ENCODE results near the gene CST8.

The CST8 gene

GRCh38 chr20:23507346-23507745 is 16.4 kb downstream of the CST8 start:
- H3K4me3 ChIP-seq (ENCODE audit: low read length), result no peak overlapping the region
- no peak overlapping the region for H3K9ac ChIP-seq (ENCODE audit: low read length)

GRCh38 chr20:23508449-23509229 is 17.7 kb downstream of the CST8 start:
- H3K9ac ChIP-seq (ENCODE audit: low read length), result no peak overlapping the region
- peaks cover 17% of the 10 kb centered on the region for H3K4me1 ChIP-seq (ENCODE audit: control insufficient read depth, low read depth, low read length)
- no peaks in the 10 kb centered on the region for H3K9me3 ChIP-seq (ENCODE audit: control insufficient read depth, low read depth, low read length)
- H3K27me3 ChIP-seq (ENCODE audit: control insufficient read depth, insufficient read depth, low read length), result no peaks in the 10 kb centered on the region
- no peak overlapping the region for H3K4me3 ChIP-seq (ENCODE audit: low read length)
- no peaks in the 10 kb centered on the region for H3K36me3 ChIP-seq (ENCODE audit: control insufficient read depth, low read depth, low read length)
- H3K27ac ChIP-seq (ENCODE audit: low read length), result no peak overlapping the region

More at GRCh38 chr20:23507346-23507745, 16.4 kb downstream of the CST8 start:
- H3K4me1 ChIP-seq (ENCODE audit: control insufficient read depth, low read depth, low read length), result peaks cover 17% of the 10 kb centered on the region
- no peaks in the 10 kb centered on the region for H3K9me3 ChIP-seq (ENCODE audit: control insufficient read depth, low read depth, low read length)
- H3K27ac ChIP-seq (ENCODE audit: low read length), result no peak overlapping the region
- H3K27me3 ChIP-seq (ENCODE audit: control insufficient read depth, insufficient read depth, low read length), result no peaks in the 10 kb centered on the region
- H3K36me3 ChIP-seq (ENCODE audit: control insufficient read depth, low read depth, low read length), result no peaks in the 10 kb centered on the region

GRCh38 chr20:23509247-23509913 is 18.5 kb downstream of the CST8 start:
- Histone ChIP-seq H3K4me1 (ENCODE audit: control insufficient read depth, low read depth, low read length) (peaks cover 17% of the 10 kb centered on the region), H3K4me3 (ENCODE audit: low read length) (no peak overlapping the region), H3K27me3 (ENCODE audit: control insufficient read depth, insufficient read depth, low read length) (no peaks in the 10 kb centered on the region), H3K36me3 (ENCODE audit: control insufficient read depth, low read depth, low read length) (no peaks in the 10 kb centered on the region), H3K9me3 (ENCODE audit: control insufficient read depth, low read depth, low read length) (no peaks in the 10 kb centered on the region), H3K27ac (ENCODE audit: low read length) (no peak overlapping the region), H3K9ac (ENCODE audit: low read length) (no peak overlapping the region)

GRCh38 chr20:23510000-23510590 is 19.2 kb downstream of the CST8 start:
- Histone ChIP-seq H3K4me3 (ENCODE audit: low read length) (no peak overlapping the region), H3K9me3 (ENCODE audit: control insufficient read depth, low read depth, low read length) (no peaks in the 10 kb centered on the region)

GRCh38 chr20:23513164-23513563 is 22.2 kb downstream of the CST8 start:
- Histone ChIP-seq H3K4me3 (ENCODE audit: low read length) (no peak overlapping the region), H3K4me1 (ENCODE audit: control insufficient read depth, low read depth, low read length) (peaks cover 11% of the 10 kb centered on the region), H3K27me3 (ENCODE audit: control insufficient read depth, insufficient read depth, low read length) (no peaks in the 10 kb centered on the region), H3K36me3 (ENCODE audit: control insufficient read depth, low read depth, low read length) (no peaks in the 10 kb centered on the region), H3K27ac (ENCODE audit: low read length) (no peak overlapping the region), H3K9ac (ENCODE audit: low read length) (no peak overlapping the region), H3K9me3 (ENCODE audit: control insufficient read depth, low read depth, low read length) (no peaks in the 10 kb centered on the region)

More at GRCh38 chr20:23510000-23510590, 19.2 kb downstream of the CST8 start:
- Histone ChIP-seq H3K27me3 (ENCODE audit: control insufficient read depth, insufficient read depth, low read length) (no peaks in the 10 kb centered on the region), H3K36me3 (ENCODE audit: control insufficient read depth, low read depth, low read length) (no peaks in the 10 kb centered on the region), H3K4me1 (ENCODE audit: control insufficient read depth, low read depth, low read length) (peaks cover 22% of the 10 kb centered on the region), H3K27ac (ENCODE audit: low read length) (no peak overlapping the region), H3K9ac (ENCODE audit: low read length) (no peak overlapping the region)

GRCh38 chr20:23514848-23515247 is 23.9 kb downstream of the CST8 start:
- H3K27ac ChIP-seq (ENCODE audit: low read length), result no peak overlapping the region
- no peak overlapping the region for H3K4me3 ChIP-seq (ENCODE audit: low read length)
- H3K36me3 ChIP-seq (ENCODE audit: control insufficient read depth, low read depth, low read length), result no peaks in the 10 kb centered on the region
- no peaks in the 10 kb centered on the region for H3K9me3 ChIP-seq (ENCODE audit: control insufficient read depth, low read depth, low read length)
- H3K27me3 ChIP-seq (ENCODE audit: control insufficient read depth, insufficient read depth, low read length), result no peaks in the 10 kb centered on the region
- H3K4me1 ChIP-seq (ENCODE audit: control insufficient read depth, low read depth, low read length), result peaks cover 7% of the 10 kb centered on the region
- no peak overlapping the region for H3K9ac ChIP-seq (ENCODE audit: low read length)

GRCh38 chr20:23515250-23515939 is 24.5 kb downstream of the CST8 start:
- no peaks in the 10 kb centered on the region for H3K9me3 ChIP-seq (ENCODE audit: control insufficient read depth, low read depth, low read length)
- H3K27ac ChIP-seq (ENCODE audit: low read length), result no peak overlapping the region
- H3K4me1 ChIP-seq (ENCODE audit: control insufficient read depth, low read depth, low read length), result peaks cover 7% of the 10 kb centered on the region
- H3K36me3 ChIP-seq (ENCODE audit: control insufficient read depth, low read depth, low read length), result no peaks in the 10 kb centered on the region
- H3K4me3 ChIP-seq (ENCODE audit: low read length), result no peak overlapping the region
- no peak overlapping the region for H3K9ac ChIP-seq (ENCODE audit: low read length)
- no peaks in the 10 kb centered on the region for H3K27me3 ChIP-seq (ENCODE audit: control insufficient read depth, insufficient read depth, low read length)

- Histone ChIP-seq H3K9me3 (ENCODE audit: control insufficient read depth, low read depth, low read length) (no peaks in the 10 kb centered on the region), H3K27me3 (ENCODE audit: control insufficient read depth, insufficient read depth, low read length) (no peaks in the 10 kb centered on the region), H3K9ac (ENCODE audit: low read length) (no peak overlapping the region), H3K4me3 (ENCODE audit: low read length) (no peak overlapping the region), H3K4me1 (ENCODE audit: control insufficient read depth, low read depth, low read length) (peaks cover 7% of the 10 kb centered on the region), H3K27ac (ENCODE audit: low read length) (no peak overlapping the region), H3K36me3 (ENCODE audit: control insufficient read depth, low read depth, low read length) (no peaks in the 10 kb centered on the region)
Measured at GRCh38 chr20:23517719-23518118, 26.8 kb downstream of the CST8 start.

GRCh38 chr20:23519556-23519955 is 28.6 kb downstream of the CST8 start:
- no peaks in the 10 kb centered on the region for H3K36me3 ChIP-seq (ENCODE audit: control insufficient read depth, low read depth, low read length)
- H3K27me3 ChIP-seq (ENCODE audit: control insufficient read depth, insufficient read depth, low read length), result no peaks in the 10 kb centered on the region
- no peak overlapping the region for H3K9ac ChIP-seq (ENCODE audit: low read length)
- no peak overlapping the region for H3K4me3 ChIP-seq (ENCODE audit: low read length)
- peaks cover 7% of the 10 kb centered on the region for H3K4me1 ChIP-seq (ENCODE audit: control insufficient read depth, low read depth, low read length)
- H3K27ac ChIP-seq (ENCODE audit: low read length), result no peak overlapping the region
- no peaks in the 10 kb centered on the region for H3K9me3 ChIP-seq (ENCODE audit: control insufficient read depth, low read depth, low read length)

GRCh38 chr20:23520185-23520584 is 29.3 kb downstream of the CST8 start:
- Histone ChIP-seq H3K27me3 (ENCODE audit: control insufficient read depth, insufficient read depth, low read length) (no peaks in the 10 kb centered on the region), H3K4me1 (ENCODE audit: control insufficient read depth, low read depth, low read length) (peaks cover 1% of the 10 kb centered on the region), H3K4me3 (ENCODE audit: low read length) (no peak overlapping the region), H3K36me3 (ENCODE audit: control insufficient read depth, low read depth, low read length) (no peaks in the 10 kb centered on the region), H3K9ac (ENCODE audit: low read length) (no peak overlapping the region), H3K27ac (ENCODE audit: low read length) (no peak overlapping the region), H3K9me3 (ENCODE audit: control insufficient read depth, low read depth, low read length) (no peaks in the 10 kb centered on the region)

- Histone ChIP-seq H3K4me3 (ENCODE audit: low read length) (no peak overlapping the region), H3K27ac (ENCODE audit: low read length) (no peak overlapping the region), H3K9ac (ENCODE audit: low read length) (no peak overlapping the region), H3K36me3 (ENCODE audit: control insufficient read depth, low read depth, low read length) (no peaks in the 10 kb centered on the region), H3K27me3 (ENCODE audit: control insufficient read depth, insufficient read depth, low read length) (no peaks in the 10 kb centered on the region), H3K9me3 (ENCODE audit: control insufficient read depth, low read depth, low read length) (peaks cover 7% of the 10 kb centered on the region), H3K4me1 (ENCODE audit: control insufficient read depth, low read depth, low read length) (peaks cover 4% of the 10 kb centered on the region)
Measured at GRCh38 chr20:23524146-23524545, 33.2 kb downstream of the CST8 start.
